ENCODE data around the gene FER.
"Not testable (repeated sequence)": the region's sequence is repeated elsewhere in the genome, so short reads cannot be mapped to it uniquely, and the experiment has no call there.

Gene FER

GRCh38 chr5:108827131-108827530 lies 79.4 kb downstream of the FER start:
- TF ChIP-seq, protein P1, sequence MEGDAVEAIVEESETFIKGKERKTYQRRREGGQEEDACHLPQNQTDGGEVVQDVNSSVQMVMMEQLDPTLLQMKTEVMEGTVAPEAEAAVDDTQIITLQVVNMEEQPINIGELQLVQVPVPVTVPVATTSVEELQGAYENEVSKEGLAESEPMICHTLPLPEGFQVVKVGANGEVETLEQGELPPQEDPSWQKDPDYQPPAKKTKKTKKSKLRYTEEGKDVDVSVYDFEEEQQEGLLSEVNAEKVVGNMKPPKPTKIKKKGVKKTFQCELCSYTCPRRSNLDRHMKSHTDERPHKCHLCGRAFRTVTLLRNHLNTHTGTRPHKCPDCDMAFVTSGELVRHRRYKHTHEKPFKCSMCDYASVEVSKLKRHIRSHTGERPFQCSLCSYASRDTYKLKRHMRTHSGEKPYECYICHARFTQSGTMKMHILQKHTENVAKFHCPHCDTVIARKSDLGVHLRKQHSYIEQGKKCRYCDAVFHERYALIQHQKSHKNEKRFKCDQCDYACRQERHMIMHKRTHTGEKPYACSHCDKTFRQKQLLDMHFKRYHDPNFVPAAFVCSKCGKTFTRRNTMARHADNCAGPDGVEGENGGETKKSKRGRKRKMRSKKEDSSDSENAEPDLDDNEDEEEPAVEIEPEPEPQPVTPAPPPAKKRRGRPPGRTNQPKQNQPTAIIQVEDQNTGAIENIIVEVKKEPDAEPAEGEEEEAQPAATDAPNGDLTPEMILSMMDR (IDR thresholded peaks at IDR 0.05; ENCODE audit: low read depth, low read length, missing control alignments): no peak
- no peak overlapping the region for H3K4me3 ChIP-seq (ENCODE audit: low read depth, low read length)
- in situ Hi-C loops (cut with HindIII; ENCODE audit: low pct_ligation_motif_present, low sequenced_read_pairs): no loop called here
- no peaks in the 10 kb centered on the region for H3K36me3 ChIP-seq (replicated peaks)
- H3K27me3 ChIP-seq (replicated peaks): no peaks in the 10 kb centered on the region
- DNase-seq: no peak
- H3K27ac ChIP-seq: no peak overlapping the region

- Histone ChIP-seq H3K27me3 (replicated peaks) (no peaks in the 10 kb centered on the region), H3K27ac (no peak overlapping the region), H3K4me3 (ENCODE audit: low read depth, low read length) (no peak overlapping the region), H3K36me3 (replicated peaks) (no peaks in the 10 kb centered on the region)
- no peak for DNase-seq
- in situ Hi-C loops (cut with HindIII; ENCODE audit: low pct_ligation_motif_present, low sequenced_read_pairs): no loop called here
- TF ChIP-seq, protein P1 (IDR thresholded peaks at IDR 0.05; ENCODE audit: low read depth, low read length, missing control alignments): no peak
Observed at GRCh38 chr5:108830705-108831276, 83.1 kb downstream of the FER start.

DNA sequence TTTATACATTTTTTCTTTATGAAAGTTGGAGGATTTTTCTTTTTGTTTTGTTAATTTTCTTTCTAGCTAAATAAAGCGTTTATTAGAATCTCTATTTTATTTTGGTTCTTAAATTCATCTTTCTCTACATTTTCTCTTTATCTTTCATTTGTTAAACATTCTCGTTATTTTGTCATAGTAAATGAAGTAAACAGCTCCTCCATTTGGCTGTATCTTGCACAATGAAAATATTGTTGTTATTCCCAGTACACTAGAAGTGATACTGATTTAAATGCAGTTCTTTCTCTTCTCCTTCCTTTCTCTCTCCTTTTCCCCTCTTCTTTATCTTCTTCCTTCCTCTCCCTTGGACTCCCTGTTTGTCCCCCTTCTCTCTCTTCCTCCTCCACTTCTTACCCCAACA lies 88.8 kb downstream of the FER start:
- no peak overlapping the region for H3K4me3 ChIP-seq (ENCODE audit: low read depth, low read length)
- no peak overlapping the region for H3K27ac ChIP-seq
- H3K36me3 ChIP-seq (replicated peaks): no peaks in the 10 kb centered on the region
- H3K27me3 ChIP-seq (replicated peaks): no peaks in the 10 kb centered on the region
- in situ Hi-C loops (cut with HindIII; ENCODE audit: low pct_ligation_motif_present, low sequenced_read_pairs): no loop called here
- TF ChIP-seq, protein P1 (IDR thresholded peaks at IDR 0.05; ENCODE audit: low read depth, low read length, missing control alignments): no peak
- no peak for DNase-seq

- H3K27me3 ChIP-seq (replicated peaks); DNase-seq; H3K4me3 ChIP-seq (ENCODE audit: low read depth, low read length); H3K36me3 ChIP-seq (replicated peaks); in situ Hi-C loops (cut with HindIII; ENCODE audit: low pct_ligation_motif_present, low sequenced_read_pairs); H3K27ac ChIP-seq: not testable (repeated sequence)
Observed at GRCh38 chr5:108842260-108842941, 94.7 kb downstream of the FER start.

DNA sequence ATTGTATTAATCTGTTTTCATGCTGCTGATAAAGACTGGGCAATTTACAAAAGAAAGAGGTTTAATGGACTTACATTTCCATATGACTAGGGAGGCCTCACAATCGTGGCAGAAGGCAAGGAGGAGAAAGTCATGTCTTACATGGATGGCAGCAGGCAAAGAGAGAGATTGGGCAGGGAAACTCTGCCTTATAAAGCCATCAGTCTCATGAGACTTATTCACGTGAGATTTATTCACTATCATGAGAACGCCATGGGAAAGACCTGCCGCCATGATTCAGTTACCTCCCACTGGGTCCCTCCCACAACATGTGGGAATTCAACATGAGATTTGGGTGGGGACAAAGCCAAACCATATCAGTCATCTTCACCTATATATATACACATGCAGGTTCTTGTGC lies 103.4 kb downstream of the FER start:
- H3K4me3 ChIP-seq (ENCODE audit: low read depth, low read length); H3K36me3 ChIP-seq (replicated peaks); H3K27ac ChIP-seq; DNase-seq; H3K27me3 ChIP-seq (replicated peaks); in situ Hi-C loops (cut with HindIII; ENCODE audit: low pct_ligation_motif_present, low sequenced_read_pairs): not testable (repeated sequence)

DNA sequence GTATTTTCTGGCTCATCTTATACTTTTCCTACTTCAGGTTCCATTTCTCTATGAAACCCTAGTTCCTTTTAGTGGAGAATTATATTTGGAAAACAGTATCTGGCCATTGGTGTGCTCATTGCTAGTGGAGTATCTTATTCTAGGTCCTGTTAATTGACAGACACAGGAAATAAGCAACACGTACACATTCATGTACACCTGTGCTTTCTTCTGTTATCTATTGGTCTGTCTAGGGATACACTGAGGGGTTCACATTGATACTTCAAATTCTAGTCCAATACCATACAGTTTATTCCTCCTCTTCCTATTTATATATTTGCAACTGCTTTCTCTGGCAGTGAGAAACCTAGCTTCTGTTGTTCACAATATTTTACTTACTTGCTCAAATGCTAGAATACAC lies 110.2 kb downstream of the FER start:
- TF ChIP-seq, protein P1 (IDR thresholded peaks at IDR 0.05; ENCODE audit: low read depth, low read length, missing control alignments): no peak
- in situ Hi-C loops (cut with HindIII; ENCODE audit: low pct_ligation_motif_present, low sequenced_read_pairs): no loop called here

GRCh38 chr5:108858959-108859358 lies 111.3 kb downstream of the FER start:
- in situ Hi-C loops (cut with HindIII; ENCODE audit: low pct_ligation_motif_present, low sequenced_read_pairs): no loop called here
- Histone ChIP-seq H3K36me3 (replicated peaks) (no peaks in the 10 kb centered on the region), H3K27me3 (replicated peaks) (no peaks in the 10 kb centered on the region), H3K27ac (no peak overlapping the region), H3K4me3 (ENCODE audit: low read depth, low read length) (no peak overlapping the region)
- TF ChIP-seq, protein P1 (IDR thresholded peaks at IDR 0.05; ENCODE audit: low read depth, low read length, missing control alignments): no peak
- DNase-seq: peak; percentile 8

More for the DNA sequence above, 110.2 kb downstream of the FER start:
- Histone ChIP-seq H3K4me3 (ENCODE audit: low read depth, low read length) (no peak overlapping the region), H3K36me3 (replicated peaks) (no peaks in the 10 kb centered on the region), H3K27ac (no peak overlapping the region), H3K27me3 (replicated peaks) (no peaks in the 10 kb centered on the region)
- no peak for DNase-seq

Data from brain microvascular endothelial cell (primary cell).